GM21576 (cell line): ENCODE measurements around the gene TRIM39.
A peak's percentile ranks its signal among the peaks of the same experiment; 100 is the strongest.
"Not testable (repeated sequence)": the region's sequence is repeated elsewhere in the genome, so short reads cannot be mapped to it uniquely, and the experiment has no call there.

ENCODE experiments used
- ATAC-seq: cut with Tn5 transposase; IDR thresholded peaks from one replicate; pipeline ENCODE4 v1.9.1; 2021; ENCODE audit warnings: mild to moderate bottlenecking, moderate library complexity; ENCODE audit not compliant: unreplicated experiment

Gene TRIM39

GRCh38 chr6:30326526-30327231 lies at the start of gene TRIM39:
Gene TRIM39 (plus strand): TSS chr6:30326927. CDS start chr6:30329318, 2,391 bp downstream.
- peak; percentile 57 for ATAC-seq

GRCh38 chr6:30280988-30281387 lies 45.7 kb upstream of the TRIM39 start:
- ATAC-seq = not testable (repeated sequence)

GRCh38 chr6:30282522-30282921 lies 44.2 kb upstream of the TRIM39 start:
- no peak for ATAC-seq

- ATAC-seq = no peak
Observed at GRCh38 chr6:30283761-30284160, 43.0 kb upstream of the TRIM39 start.

GRCh38 chr6:30287139-30287538 lies 39.6 kb upstream of the TRIM39 start:
- no peak for ATAC-seq

- no peak for ATAC-seq
Observed at GRCh38 chr6:30295837-30296236, 30.9 kb upstream of the TRIM39 start.

GRCh38 chr6:30304002-30304401 lies 22.7 kb upstream of the TRIM39 start:
- ATAC-seq = no peak

GRCh38 chr6:30311101-30311500 lies 15.6 kb upstream of the TRIM39 start:
- no peak for ATAC-seq

GRCh38 chr6:30311671-30312070 lies 15.1 kb upstream of the TRIM39 start:
- ATAC-seq = no peak

- no peak for ATAC-seq
Observed at GRCh38 chr6:30312266-30312665, 14.5 kb upstream of the TRIM39 start.

GRCh38 chr6:30312676-30313321 lies 13.9 kb upstream of the TRIM39 start:
- ATAC-seq = no peak

- ATAC-seq = no peak
Observed at GRCh38 chr6:30315156-30315555, 11.6 kb upstream of the TRIM39 start.

- no peak for ATAC-seq
Observed at GRCh38 chr6:30317913-30318589, 8.7 kb upstream of the TRIM39 start.

- ATAC-seq = no peak
Observed at GRCh38 chr6:30319146-30319835, 7.4 kb upstream of the TRIM39 start.

- no peak for ATAC-seq
Observed at GRCh38 chr6:30321692-30322388, 4.9 kb upstream of the TRIM39 start.

- ATAC-seq = no peak
Observed at GRCh38 chr6:30322527-30323501, 3.9 kb upstream of the TRIM39 start.

- no peak for ATAC-seq
Observed at GRCh38 chr6:30323806-30324205, 2.9 kb upstream of the TRIM39 start.

- ATAC-seq = no peak
Observed at GRCh38 chr6:30325150-30325872, 1.4 kb upstream of the TRIM39 start.
